GM23338 (cell line): Measurements from ENCODE around the gene CYP2W1. TPM values are rescaled to one million over a fixed set of nuclear protein-coding genes. Genes with fewer than 3 reads are reported as not detected.

ENCODE experiments used
- ATAC-seq: fragments of 200-7000 bp; cut with Tn5 transposase; 3 replicates; pipeline ENCODE4 v1.9.1; 2020
- DNase-seq: peaks from one replicate; pipeline ENCODE4 v3.0.0-alpha.2; 2015; ENCODE audit warnings: low spot score
- H2AFZ ChIP-seq: fragments of 200-600 bp; sonication (generic); 2 replicates; pipeline ENCODE4 v1.8.0; 2016; ENCODE audit warnings: antibody characterized with exemption, mild to moderate bottlenecking, moderate library complexity
- H3F3A ChIP-seq: fragments of 200-600 bp; sonication (generic); replicated peaks from 2 replicates; pipeline ENCODE4 v1.8.0; 2017; ENCODE audit warnings: antibody characterized with exemption, mixed run types, low read depth
- H3K27ac ChIP-seq: fragments of 200-600 bp; sonication (generic); 2 replicates; pipeline ENCODE4 v1.6.1; 2016; ENCODE audit warnings: low read depth
- H3K27me3 ChIP-seq: fragments of 200-600 bp; sonication (generic); 2 replicates; pipeline ENCODE4 v1.8.0; 2016; ENCODE audit warnings: mild to moderate bottlenecking, mixed run types, moderate library complexity; ENCODE audit not compliant: insufficient read depth
- H3K36me3 ChIP-seq: fragments of 200-600 bp; sonication (generic); 2 replicates; pipeline ENCODE4 v1.8.0; 2016; ENCODE audit warnings: mild to moderate bottlenecking; ENCODE audit not compliant: insufficient read depth
- H3K4me1 ChIP-seq: fragments of 200-600 bp; sonication (generic); 2 replicates; pipeline ENCODE4 v1.8.0; 2016; ENCODE audit warnings: mild to moderate bottlenecking, moderate library complexity; ENCODE audit not compliant: insufficient read depth
- H3K4me2 ChIP-seq: fragments of 200-600 bp; sonication (generic); 2 replicates; pipeline ENCODE4 v1.7.1; 2017; ENCODE audit warnings: mixed run types
- H3K4me3 ChIP-seq: fragments of 200-600 bp; sonication (generic); 2 replicates; pipeline ENCODE4 v1.6.1; 2016; ENCODE audit warnings: mixed run types
- H3K79me2 ChIP-seq: fragments of 200-600 bp; sonication (generic); replicated peaks from 2 replicates; pipeline ENCODE4 v1.8.0; 2017; ENCODE audit warnings: mild to moderate bottlenecking; ENCODE audit not compliant: insufficient read depth
- H3K9me2 ChIP-seq: fragments of 200-600 bp; sonication (generic); 2 replicates; pipeline ENCODE4 v1.8.0; 2017; ENCODE audit not compliant: insufficient read depth
- H4K20me1 ChIP-seq: fragments of 200-600 bp; sonication (generic); replicated peaks from 2 replicates; pipeline ENCODE4 v1.8.0; 2017; ENCODE audit warnings: mild to moderate bottlenecking; ENCODE audit not compliant: insufficient read depth
- H3K27ac Mint-ChIP-seq: 2 replicates; pipeline ENCODE4 v1.8.0; 2020; ENCODE audit warnings: inconsistent platforms, mild to moderate bottlenecking, moderate library complexity, mixed read lengths
- H3K27me3 Mint-ChIP-seq: 3 replicates; pipeline ENCODE4 v1.8.0; 2022; ENCODE audit warnings: low read depth, mild to moderate bottlenecking, moderate library complexity, mixed read lengths, inconsistent platforms; ENCODE audit not compliant: insufficient read depth, poor library complexity
- H3K36me3 Mint-ChIP-seq: 3 replicates; pipeline ENCODE4 v1.8.0; 2021; ENCODE audit warnings: low read depth, mild to moderate bottlenecking, inconsistent platforms, moderate library complexity, mixed read lengths
- H3K4me1 Mint-ChIP-seq: 3 replicates; pipeline ENCODE4 v1.8.0; 2020; ENCODE audit warnings: mild to moderate bottlenecking, inconsistent platforms, mixed read lengths
- H3K4me3 Mint-ChIP-seq: 3 replicates; pipeline ENCODE4 v1.8.0; 2021; ENCODE audit warnings: moderate library complexity, mild to moderate bottlenecking, inconsistent platforms, mixed read lengths
- H3K9me3 Mint-ChIP-seq: 3 replicates; pipeline ENCODE4 v1.8.0; 2020; ENCODE audit warnings: moderate library complexity, mild to moderate bottlenecking, inconsistent platforms, mixed read lengths
- CREB1 ChIP-seq: fragments of 250-450 bp; sonication (Bioruptor Pico); IDR thresholded peaks from 2 replicates; pipeline ENCODE4 v1.5.0; 2020; ENCODE audit warnings: low read depth, mild to moderate bottlenecking, moderate library complexity
- CTCF ChIP-seq, 2 experiments: fragments of 200-600 bp in 1 of 2; sonication (generic) in 1 of 2; conservative IDR thresholded peaks; 2 replicates each; pipeline versions ENCODE4 v1.5.1 to v1.6.1; 2016 to 2017; ENCODE audit warnings: antibody characterized with exemption in 2 of 2, low read depth in 2 of 2, mild to moderate bottlenecking in 2 of 2, moderate library complexity in 1 of 2
- ETS1 ChIP-seq: IDR thresholded peaks from 2 replicates; pipeline ENCODE4 v1.6.1; 2016; ENCODE audit warnings: antibody characterized with exemption
- EZH2 ChIP-seq: fragments of 200-600 bp; sonication (generic); IDR thresholded peaks from one replicate; pipeline ENCODE4 v1.8.0; 2017; ENCODE audit warnings: antibody characterized with exemption, mild to moderate bottlenecking, low read depth; ENCODE audit not compliant: unreplicated experiment
- EZH2phosphoT487 ChIP-seq: fragments of 200-600 bp; sonication (generic); IDR thresholded peaks from one replicate; pipeline ENCODE4 v1.8.1; 2018; ENCODE audit warnings: antibody characterized with exemption; ENCODE audit not compliant: unreplicated experiment
- JUNB ChIP-seq: IDR thresholded peaks from one replicate; pipeline ENCODE4 v1.6.1; 2016; ENCODE audit warnings: antibody characterized with exemption; ENCODE audit not compliant: unreplicated experiment
- NANOG ChIP-seq: IDR thresholded peaks from 2 replicates; pipeline ENCODE4 v1.6.1; 2016; ENCODE audit warnings: antibody characterized with exemption, borderline replicate concordance
- POLR2AphosphoS5 ChIP-seq: IDR thresholded peaks from 2 replicates; pipeline ENCODE4 v1.6.1; 2016; ENCODE audit warnings: antibody characterized with exemption, low read depth
- REST ChIP-seq: IDR thresholded peaks from one replicate; pipeline ENCODE4 v1.6.1; 2018; ENCODE audit warnings: antibody characterized with exemption; ENCODE audit not compliant: unreplicated experiment
- STAT1 ChIP-seq: IDR thresholded peaks from one replicate; pipeline ENCODE4 v1.6.1; 2016; ENCODE audit warnings: antibody characterized with exemption; ENCODE audit not compliant: unreplicated experiment
- ZNF114 ChIP-seq: fragments of 250-450 bp; sonication (Bioruptor Pico); IDR thresholded peaks from 2 replicates; pipeline ENCODE4 v1.5.0; 2020; ENCODE audit warnings: mild to moderate bottlenecking, moderate library complexity
- ZNF331 ChIP-seq: fragments of 250-450 bp; sonication (Bioruptor Pico); IDR thresholded peaks from 2 replicates; pipeline ENCODE4 v1.5.0; 2020; ENCODE audit warnings: low read depth, mild to moderate bottlenecking, moderate library complexity
- ZNF462 ChIP-seq: fragments of 250-450 bp; sonication (Bioruptor Pico); IDR thresholded peaks from 2 replicates; pipeline ENCODE4 v1.5.0; 2020; ENCODE audit warnings: mild to moderate bottlenecking, moderate library complexity
- polyA plus RNA-seq: library from polyadenylated mRNA; unstranded; fragments of >200 nt; fragmentation: Nextera tagmentation; extraction: Ambion mirVana; gene quantifications from 2 replicates; pipeline ENCODE4 v1.2.1, GENCODE V29; 2016
- total RNA-seq: library from RNA; depleted of rRNA; stranded (reverse); fragments of >200 nt; shearing (Covaris generic); gene quantifications from 2 replicates; pipeline ENCODE4 v1.2.3, GENCODE V29; 2014

CYP2W1 gene
- total and polyA plus RNA-seq, 2 experiments from 2014 or later: not detected

DNA sequence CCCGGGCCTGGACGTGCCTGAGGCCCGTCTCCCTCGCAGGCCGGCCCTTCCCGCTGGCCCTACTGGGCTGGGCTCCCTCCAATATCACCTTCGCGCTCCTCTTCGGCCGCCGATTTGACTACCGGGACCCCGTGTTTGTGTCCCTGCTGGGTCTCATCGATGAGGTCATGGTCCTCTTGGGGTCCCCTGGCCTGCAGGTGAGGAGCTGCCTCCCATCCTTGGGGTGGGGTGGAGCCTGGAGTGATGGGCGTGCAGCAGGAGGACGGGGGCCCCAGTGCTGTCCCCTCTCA, 2.1 kb downstream of the CYP2W1 start:
- H4K20me1 ChIP-seq: no peaks in the 10 kb centered on the region
- no peak overlapping the region for H3K4me3 ChIP-seq
- ATAC-seq (no peak), DNase-seq (no peak)
- H3F3A ChIP-seq: no peaks in the 10 kb centered on the region
- no peaks in the 10 kb centered on the region for H3K4me1 ChIP-seq
- no peaks in the 10 kb centered on the region for H3K79me2 ChIP-seq
- no peak overlapping the region for H3K27ac ChIP-seq
- H3K9me2 ChIP-seq: no peaks in the 10 kb centered on the region
- H3K36me3 ChIP-seq: no peaks in the 10 kb centered on the region
- no peak overlapping the region for H2AFZ ChIP-seq
- H3K4me1 Mint-ChIP-seq: peaks cover 2% of the 10 kb centered on the region; the same call in 2 of the 3 replicates
- no peaks in the 10 kb centered on the region for H3K9me3 Mint-ChIP-seq
- no peak for TF ChIP-seq EZH2
- no peak for TF ChIP-seq POLR2AphosphoS5
- TF ChIP-seq STAT1: no peak
- no peak for TF ChIP-seq ZNF462
- TF ChIP-seq NANOG: no peak
- TF ChIP-seq JUNB: no peak
- no peak for TF ChIP-seq ZNF114 (CRISPR knock-in tag)
- no peak for TF ChIP-seq REST
- TF ChIP-seq ETS1: no peak
- no peak for TF ChIP-seq EZH2phosphoT487
- TF ChIP-seq ZNF331 (CRISPR knock-in tag): no peak
- TF ChIP-seq CREB1 (CRISPR knock-in tag): no peak
- no peak for TF ChIP-seq CTCF (conservative IDR thresholded peaks at IDR 0.05; ENCODE audit: low read depth in 2 of 2)
- H3K27me3 Mint-ChIP-seq: peaks cover 3% of the 10 kb centered on the region
- H3K4me2 ChIP-seq: no peak overlapping the region
- no peak overlapping the region for H3K4me3 Mint-ChIP-seq
- no peaks in the 10 kb centered on the region for H3K36me3 Mint-ChIP-seq
- H3K27me3 ChIP-seq: no peaks in the 10 kb centered on the region
- H3K27ac Mint-ChIP-seq: no peak overlapping the region
